H1 (cell line): ENCODE measurements around the gene CA10.

Source experiments
- ATF3 ChIP-seq: IDR thresholded peaks from 2 replicates; pipeline ENCODE4 v1.6.1; 2011; ENCODE audit warnings: low read depth, mild to moderate bottlenecking, low read length; ENCODE audit not compliant: insufficient read depth
- CREB1 ChIP-seq: IDR thresholded peaks from 2 replicates; pipeline ENCODE4 v1.6.1; 2012; ENCODE audit warnings: inconsistent platforms
- CTCF ChIP-seq, 3 experiments: IDR thresholded peaks; 1 replicate in 2 of 3; 2 replicates in 1 of 3; pipeline versions ENCODE4 v1.5.1 to v1.6.1; 2011; ENCODE audit warnings: low read length in 3 of 3, mild to moderate bottlenecking in 3 of 3, inconsistent platforms in 2 of 3, low read depth in 1 of 3, moderate library complexity in 1 of 3; ENCODE audit not compliant: insufficient read depth in 1 of 3; ENCODE audit errors: control extremely low read depth in 1 of 3
- EZH2 ChIP-seq: fragments of 200-600 bp; sonication (generic); IDR thresholded peaks from 2 replicates; pipeline ENCODE4 v1.7.1; 2012; ENCODE audit warnings: low read depth, mild to moderate bottlenecking, moderate library complexity, low read length, inconsistent platforms; ENCODE audit not compliant: severe bottlenecking
- POLR2A ChIP-seq, 2 experiments: IDR thresholded peaks; 1 replicate in 1 of 2; 2 replicates in 1 of 2; pipeline ENCODE4 v1.6.1; 2011; ENCODE audit warnings: low read depth in 2 of 2, low read length in 2 of 2, mild to moderate bottlenecking in 2 of 2; ENCODE audit errors: control extremely low read depth in 1 of 2
- RAD21 ChIP-seq, 2 experiments: IDR thresholded peaks in 1 of 2; conservative IDR thresholded peaks in 1 of 2; 2 replicates each; pipeline ENCODE4 v1.6.1; 2011; ENCODE audit warnings: low read depth in 2 of 2, low read length in 2 of 2, improper control_type of control experiment in 1 of 2, inconsistent platforms in 1 of 2, mild to moderate bottlenecking in 1 of 2, moderate library complexity in 1 of 2
- RNF2 ChIP-seq: fragments of 200-900, 300-1000 bp; sonication (generic); IDR thresholded peaks from 2 replicates; pipeline ENCODE4 v1.7.1; 2016; ENCODE audit warnings: borderline replicate concordance, low read depth, mild to moderate bottlenecking, antibody characterized with exemption, low read length; ENCODE audit not compliant: poor library complexity, severe bottlenecking; ENCODE audit errors: missing control alignments
- ZNF274 ChIP-seq: IDR thresholded peaks from 2 replicates; pipeline ENCODE4 v1.7.0; 2012; ENCODE audit warnings: low read length, borderline replicate concordance; ENCODE audit errors: extremely low read depth

- no peak for TF ChIP-seq EZH2
- TF ChIP-seq CTCF (IDR thresholded peaks at IDR 0.05; ENCODE audit: control extremely low read depth in 1 of 3, insufficient read depth in 1 of 3, low read depth in 1 of 3, low read length in 3 of 3) = no peak
- TF ChIP-seq ATF3 = no peak
- TF ChIP-seq RAD21 (IDR thresholded peaks at IDR 0.05 in 1 of 2, conservative IDR thresholded peaks at IDR 0.05 in 1 of 2; ENCODE audit: low read depth in 2 of 2, low read length in 2 of 2) = no peak
- TF ChIP-seq POLR2A (IDR thresholded peaks at IDR 0.05; ENCODE audit: control extremely low read depth in 1 of 2, low read depth in 2 of 2, low read length in 2 of 2) = no peak
- no peak for TF ChIP-seq RNF2
- TF ChIP-seq ZNF274 = no peak
- no peak for TF ChIP-seq CREB1
Measured at GRCh38 chr17:51706093-51706492, 452.4 kb downstream of the CA10 start.
